ENCODE data around the gene KRT23. TPM values are rescaled to one million over a fixed set of nuclear protein-coding genes. Genes with fewer than 3 reads are reported as not detected.

Gene KRT23
- total RNA-seq, 2 experiments from 2014 or later = not detected

- POLR2A ChIA-PET = no interaction called here
- CTCF ChIA-PET = interaction anchor here (1.1 to 1.2 kb wide), 2 partner anchors 10 to 633 kb away, joined by 3 read pairs; no protein-coding TSS in a partner anchor
Measured at GRCh38 chr17:40915199-40915661, 22.2 kb downstream of the KRT23 start.

GRCh38 chr17:40914075-40914855 is 23.2 kb downstream of the KRT23 start:
- ChIA-PET POLR2A (no interaction called here), CTCF (interaction anchor here (1.1 to 1.2 kb wide), 2 partner anchors 10 to 634 kb away, joined by 3 read pairs; no protein-coding TSS in a partner anchor)

GRCh38 chr17:40912486-40913210 is 24.8 kb downstream of the KRT23 start:
- CTCF ChIA-PET = no interaction called here
- POLR2A ChIA-PET = no interaction called here

GRCh38 chr17:40910441-40910841 is 27.0 kb downstream of the KRT23 start:
- ChIA-PET CTCF (interaction anchor here (0.9 to 1.9 kb wide), 2 partner anchors 12 to 753 kb away, joined by 4 to 10 read pairs; no protein-coding TSS in a partner anchor), POLR2A (no interaction called here)

- ChIA-PET CTCF (interaction anchor here (0.9 to 1.9 kb wide), 4 partner anchors 12 to 753 kb away, joined by 4 to 10 read pairs (median 6); no protein-coding TSS in a partner anchor), POLR2A (no interaction called here)
Measured at GRCh38 chr17:40909755-40910154, 27.7 kb downstream of the KRT23 start.

GRCh38 chr17:40909351-40909750 is 28.1 kb downstream of the KRT23 start:
- POLR2A ChIA-PET = no interaction called here
- CTCF ChIA-PET = interaction anchor here (1.7 to 1.9 kb wide), 3 partner anchors 640 to 754 kb away, joined by 5 to 10 read pairs (median 6); no protein-coding TSS in a partner anchor

GRCh38 chr17:40906613-40907012 is 30.8 kb downstream of the KRT23 start:
- CTCF ChIA-PET = interaction anchor here (1.0 kb wide), 1 partner anchor 102 kb away, joined by 3 read pairs; no protein-coding TSS in a partner anchor

GRCh38 chr17:40905370-40905769 is 32.1 kb downstream of the KRT23 start:
- POLR2A ChIA-PET = no interaction called here
- CTCF ChIA-PET = interaction anchor here (1.3 kb wide), 1 partner anchor 9 kb away, joined by 3 read pairs; no protein-coding TSS in a partner anchor

More at GRCh38 chr17:40906613-40907012, 30.8 kb downstream of the KRT23 start:
- POLR2A ChIA-PET = no interaction called here

GRCh38 chr17:40903129-40903847 is 34.2 kb downstream of the KRT23 start:
- POLR2A ChIA-PET = interaction anchor here (1.1 kb wide), 1 partner anchor 85 kb away, joined by 3 read pairs; no protein-coding TSS in a partner anchor
- CTCF ChIA-PET = no interaction called here

GRCh38 chr17:40902498-40902897 is 34.9 kb downstream of the KRT23 start:
- ChIA-PET CTCF (no interaction called here), POLR2A (interaction anchor here (1.1 kb wide), 1 partner anchor 84 kb away, joined by 3 read pairs; no protein-coding TSS in a partner anchor)

- CTCF ChIA-PET = no interaction called here
- POLR2A ChIA-PET = interaction anchor here (1.1 kb wide), 1 partner anchor 83 kb away, joined by 3 read pairs; no protein-coding TSS in a partner anchor
Measured at GRCh38 chr17:40901981-40902474, 35.4 kb downstream of the KRT23 start.

GRCh38 chr17:40900809-40901356 is 36.6 kb downstream of the KRT23 start:
- CTCF ChIA-PET = no interaction called here
- POLR2A ChIA-PET = no interaction called here

GRCh38 chr17:40896916-40897455 is 40.5 kb downstream of the KRT23 start:
- POLR2A ChIA-PET = no interaction called here
- CTCF ChIA-PET = no interaction called here

GRCh38 chr17:40895106-40895730 is 42.2 kb downstream of the KRT23 start:
- ChIA-PET POLR2A (no interaction called here), CTCF (no interaction called here)

- CTCF ChIA-PET = no interaction called here
- POLR2A ChIA-PET = no interaction called here
Measured at GRCh38 chr17:40888196-40888720, 49.2 kb downstream of the KRT23 start.

GRCh38 chr17:40886090-40886489 is 51.4 kb downstream of the KRT23 start:
- POLR2A ChIA-PET = no interaction called here
- CTCF ChIA-PET = no interaction called here

- CTCF ChIA-PET = no interaction called here
- POLR2A ChIA-PET = no interaction called here
Measured at GRCh38 chr17:40884708-40885512, 52.5 kb downstream of the KRT23 start, which contains the start of gene KRT20. Gene KRT20 (minus strand): TSS chr17:40885242. CDS start chr17:40885185, 57 bp downstream.
